CD14-positive monocyte (primary cell): ENCODE measurements around the gene MPP1. TPM values are rescaled to one million over a fixed set of nuclear protein-coding genes. Genes with fewer than 3 reads are reported as not detected.
A peak's percentile ranks its signal among the peaks of the same experiment; 100 is the strongest.

Experiments
- DNase-seq, 3 donors: peaks; one replicate each; pipeline ENCODE4 v3.0.0-alpha.2; 2011 to 2022
- H2AFZ ChIP-seq: 2 replicates; pipeline ENCODE4 v1.6.0; 2012; ENCODE audit warnings: mild to moderate bottlenecking, low read depth, low read length, inconsistent platforms; ENCODE audit not compliant: insufficient read depth, poor library complexity, severe bottlenecking
- H3K27ac ChIP-seq, 2 donors: 1 replicate in 1 of 2; 2 replicates in 1 of 2; pipeline ENCODE4 v1.5.1; 2012 to 2013; ENCODE audit warnings: low read length in 2 of 2, control low read depth in 1 of 2, inconsistent platforms in 1 of 2, low read depth in 1 of 2, mild to moderate bottlenecking in 1 of 2
- H3K27me3 ChIP-seq, 2 donors: one replicate each; pipeline versions ENCODE4 v1.6.0 to v1.6.1; 2011 to 2013; ENCODE audit warnings: low read length in 2 of 2; ENCODE audit not compliant: control insufficient read depth in 2 of 2, insufficient read depth in 2 of 2
- H3K36me3 ChIP-seq, 2 donors: replicated peaks in 1 of 2; 1 replicate in 1 of 2; 2 replicates in 1 of 2; pipeline versions ENCODE4 v1.5.1 to v1.6.1; 2012 to 2013; ENCODE audit warnings: low read length in 2 of 2, control low read depth in 1 of 2, inconsistent platforms in 1 of 2, mild to moderate bottlenecking in 1 of 2; ENCODE audit not compliant: insufficient read depth in 2 of 2, control insufficient read depth in 1 of 2
- H3K4me1 ChIP-seq, 2 donors: 1 replicate in 1 of 2; 2 replicates in 1 of 2; pipeline versions ENCODE4 v1.5.1 to v1.6.1; 2012 to 2013; ENCODE audit warnings: low read length in 2 of 2, control low read depth in 1 of 2, inconsistent platforms in 1 of 2, mild to moderate bottlenecking in 1 of 2, moderate library complexity in 1 of 2; ENCODE audit not compliant: insufficient read depth in 2 of 2, control insufficient read depth in 1 of 2
- H3K4me2 ChIP-seq: replicated peaks from 2 replicates; pipeline ENCODE3; 2012; ENCODE audit warnings: low read length, moderate library complexity, mild to moderate bottlenecking; ENCODE audit not compliant: poor library complexity, severe bottlenecking; ENCODE audit errors: extremely low read depth
- H3K4me3 ChIP-seq, 3 experiments: fragments of 200-600 bp in 1 of 3; sonication (generic) in 1 of 3; replicated peaks in 1 of 3; 1 replicate in 2 of 3; 2 replicates in 1 of 3; pipeline ENCODE4 v1.5.1; 2011 to 2013; ENCODE audit warnings: low read length in 3 of 3, mild to moderate bottlenecking in 3 of 3, control low read depth in 2 of 3, low read depth in 2 of 3, inconsistent platforms in 1 of 3, moderate library complexity in 1 of 3
- H3K79me2 ChIP-seq: 2 replicates; pipeline ENCODE4 v1.6.0; 2012; ENCODE audit warnings: mild to moderate bottlenecking, control low read depth, inconsistent platforms, low read length, moderate library complexity; ENCODE audit not compliant: insufficient read depth
- H3K9ac ChIP-seq: 2 replicates; pipeline ENCODE4 v1.6.0; 2017; ENCODE audit warnings: low read length, mild to moderate bottlenecking; ENCODE audit not compliant: insufficient read depth, poor library complexity, severe bottlenecking
- H3K9me3 ChIP-seq, 2 donors: replicated peaks in 1 of 2; 1 replicate in 1 of 2; 2 replicates in 1 of 2; pipeline versions ENCODE4 v1.5.1 to v1.6.1; 2012 to 2013; ENCODE audit warnings: low read length in 2 of 2, control low read depth in 1 of 2; ENCODE audit not compliant: control insufficient read depth in 1 of 2, insufficient read depth in 1 of 2
- H4K20me1 ChIP-seq: 2 replicates; pipeline ENCODE4 v1.6.0; 2012; ENCODE audit warnings: mild to moderate bottlenecking, low read length, control low read depth, moderate library complexity; ENCODE audit not compliant: insufficient read depth
- H3K27ac Mint-ChIP-seq, 7 donors: one replicate each; pipeline ENCODE4 v1.8.0; 2020; ENCODE audit warnings: mild to moderate bottlenecking in 7 of 7, mixed read lengths in 7 of 7, moderate library complexity in 6 of 7, inconsistent platforms in 2 of 7
- H3K27me3 Mint-ChIP-seq, 3 donors: one replicate each; pipeline ENCODE4 v1.8.0; 2021 to 2022; ENCODE audit warnings: low read depth in 3 of 3, mild to moderate bottlenecking in 3 of 3, mixed read lengths in 3 of 3, moderate library complexity in 3 of 3, inconsistent platforms in 1 of 3
- H3K36me3 Mint-ChIP-seq, 2 donors: one replicate each; pipeline ENCODE4 v1.8.0; 2020; ENCODE audit warnings: mixed read lengths in 2 of 2, inconsistent platforms in 1 of 2, mild to moderate bottlenecking in 1 of 2
- H3K4me1 Mint-ChIP-seq: one replicate; pipeline ENCODE4 v1.8.0; 2020; ENCODE audit warnings: mild to moderate bottlenecking, mixed read lengths
- H3K4me3 Mint-ChIP-seq, 2 donors: one replicate each; pipeline ENCODE4 v1.8.0; 2020; ENCODE audit warnings: mild to moderate bottlenecking in 2 of 2, mixed read lengths in 2 of 2, moderate library complexity in 1 of 2
- H3K9me3 Mint-ChIP-seq, 7 donors: one replicate each; pipeline ENCODE4 v1.8.0; 2020 to 2022; ENCODE audit warnings: mixed read lengths in 7 of 7, mild to moderate bottlenecking in 6 of 7, moderate library complexity in 6 of 7, inconsistent platforms in 2 of 7
- CTCF ChIP-seq: fragments of 200-600 bp; IDR thresholded peaks from one replicate; pipeline ENCODE4 v1.8.0; 2022; ENCODE audit warnings: antibody characterized with exemption, mild to moderate bottlenecking
- WGBS: methylation state at CpG from one replicate; pipeline ENCODE4 v1.1.5; 2013; ENCODE audit warnings: missing lambda C conversion rate; ENCODE audit not compliant: insufficient coverage; 5-methylcytosine and 5-hydroxymethylcytosine counted together
- intact Hi-C, 2 donors: fragments of 100-400 bp; cut with micrococcal nuclease; formaldehyde crosslinking; loops; one replicate each; pipeline versions ENCODE4 v1.15.0 to v1.15.1; 2023
- polyA plus RNA-seq, 3 donors: library from polyadenylated mRNA; depleted of rRNA in 1 of 3; unstranded in 2 of 3; stranded (reverse) in 1 of 3; fragments of 300-500 nt in 2 of 3; fragments of >200 nt in 1 of 3; fragmentation: Illumina TruSeq in 2 of 3; gene quantifications; 1 replicate in 2 of 3; 2 replicates in 1 of 3; pipeline ENCODE4 v1.2.3, GENCODE V29; 2012 to 2021

The MPP1 gene
- polyA plus RNA-seq, 3 donors: 120 to 139 (median 135) TPM

GRCh38 chrX:154742613-154743012, 62.7 kb downstream of the MPP1 start:
- H3K4me3 Mint-ChIP-seq: no peak overlapping the region
- Histone ChIP-seq H3K79me2 (peaks cover 99% of the 10 kb centered on the region), H3K36me3 (no peaks in the 10 kb centered on the region), H4K20me1 (no peaks in the 10 kb centered on the region), H3K4me2 (no peak overlapping the region), H3K4me3 (no peak overlapping the region), H3K27ac (no peak overlapping the region), H2AFZ (no peak overlapping the region), H3K27me3 (no peaks in the 10 kb centered on the region), H3K9me3 (no peaks in the 10 kb centered on the region), H3K4me1 (peaks cover 30 to 48% of the 10 kb centered on the region in 2 donors), H3K9ac (no peak overlapping the region)
- peaks cover 0 to 6% (median 0%) of the 10 kb centered on the region in 3 donors for H3K27me3 Mint-ChIP-seq
- H3K27ac Mint-ChIP-seq: peak overlapping the region in 3 of 7 donors; percentile 14 to 57 (median 37)
- peaks cover 0 to 2% (median 0%) of the 10 kb centered on the region in 7 donors for H3K9me3 Mint-ChIP-seq
- TF ChIP-seq CTCF: no peak
- intact Hi-C loops: no loop called here
- peaks cover 0 to under 1% of the 10 kb centered on the region in 2 donors for H3K36me3 Mint-ChIP-seq
- H3K4me1 Mint-ChIP-seq: peaks cover 56% of the 10 kb centered on the region
- DNase-seq: no peak

- no peak overlapping the region for H3K4me3 ChIP-seq
- no peak overlapping the region for H3K27ac Mint-ChIP-seq
- peaks cover 70% of the 10 kb centered on the region for H3K4me1 Mint-ChIP-seq
- no peak overlapping the region for H3K4me2 ChIP-seq
- H3K79me2 ChIP-seq: peaks cover 99% of the 10 kb centered on the region
- WGBS: no CpG with 5 or more reads among the region's 2 CpGs
- no peaks in the 10 kb centered on the region for H3K36me3 ChIP-seq
- H3K9me3 Mint-ChIP-seq: peaks cover 0 to 4% (median 0%) of the 10 kb centered on the region in 7 donors
- no peak overlapping the region for H2AFZ ChIP-seq
- H3K27ac ChIP-seq: peak overlapping the region in 1 of 2 donors; percentile 56
- peaks cover 53 to 66% of the 10 kb centered on the region in 2 donors for H3K4me1 ChIP-seq
- no peak for TF ChIP-seq CTCF
- H3K27me3 Mint-ChIP-seq: peaks cover 0 to 8% (median 0%) of the 10 kb centered on the region in 3 donors
- DNase-seq: peak in 2 of 3 donors; percentile 43 to 47
- H3K9ac ChIP-seq: no peak overlapping the region
- no peaks in the 10 kb centered on the region for H3K27me3 ChIP-seq
- intact Hi-C loops: no loop called here
- H3K4me3 Mint-ChIP-seq: no peak overlapping the region
- H3K36me3 Mint-ChIP-seq: peaks cover 3 to 7% of the 10 kb centered on the region in 2 donors
- no peaks in the 10 kb centered on the region for H3K9me3 ChIP-seq
- no peaks in the 10 kb centered on the region for H4K20me1 ChIP-seq
Measured at GRCh38 chrX:154739952-154740465, 65.3 kb downstream of the MPP1 start.
